ENCODE data around the gene ANGPTL2. TPM values are rescaled to one million over a fixed set of nuclear protein-coding genes. Genes with fewer than 3 reads are reported as not detected.

The ANGPTL2 gene
- total RNA-seq, 2 donors from 2014 or later = 18.6 to 49.1 TPM

- DNase-seq (ENCODE audit: low spot score) = no peak
- Histone ChIP-seq H3K4me3 (no peak overlapping the region), H3K27ac (no peak overlapping the region), H3K9me3 (no peaks in the 10 kb centered on the region), H3K4me1 (ENCODE audit: control insufficient read depth in 1 of 2, low read depth in 2 of 2) (peaks cover 0 to 16% of the 10 kb centered on the region in 2 donors), H3K36me3 (no peaks in the 10 kb centered on the region), H3K27me3 (replicated peaks; ENCODE audit: insufficient read depth) (no peaks in the 10 kb centered on the region)
- ATAC-seq (ENCODE audit: insufficient number of reproducible peaks, low FRiP score, low read depth) = no peak
- no peak for TF ChIP-seq CTCF (IDR thresholded peaks at IDR 0.05)
Observed at GRCh38 chr9:127105805-127106465, 16.5 kb downstream of the ANGPTL2 start.

GRCh38 chr9:127104581-127105311 is 17.7 kb downstream of the ANGPTL2 start:
- no peak for TF ChIP-seq CTCF (IDR thresholded peaks at IDR 0.05)
- ATAC-seq (ENCODE audit: insufficient number of reproducible peaks, low FRiP score, low read depth) = no peak
- Histone ChIP-seq H3K4me1 (ENCODE audit: control insufficient read depth in 1 of 2, low read depth in 2 of 2) (peaks cover 0 to 22% of the 10 kb centered on the region in 2 donors), H3K36me3 (no peaks in the 10 kb centered on the region), H3K9me3 (no peaks in the 10 kb centered on the region), H3K4me3 (no peak overlapping the region), H3K27ac (no peak overlapping the region), H3K27me3 (replicated peaks; ENCODE audit: insufficient read depth) (no peaks in the 10 kb centered on the region)
- DNase-seq (ENCODE audit: low spot score) = no peak

GRCh38 chr9:127102788-127103187 is 19.6 kb downstream of the ANGPTL2 start:
- Histone ChIP-seq H3K27ac (no peak overlapping the region), H3K27me3 (replicated peaks; ENCODE audit: insufficient read depth) (no peaks in the 10 kb centered on the region), H3K36me3 (no peaks in the 10 kb centered on the region), H3K4me3 (no peak overlapping the region), H3K4me1 (ENCODE audit: control insufficient read depth in 1 of 2, low read depth in 2 of 2) (peaks cover 0 to 32% of the 10 kb centered on the region in 2 donors), H3K9me3 (no peaks in the 10 kb centered on the region)
- ATAC-seq (ENCODE audit: insufficient number of reproducible peaks, low FRiP score, low read depth) (no peak), DNase-seq (ENCODE audit: low spot score) (no peak)
- no peak for TF ChIP-seq CTCF (IDR thresholded peaks at IDR 0.05)

GRCh38 chr9:127102176-127102575 is 20.3 kb downstream of the ANGPTL2 start:
- TF ChIP-seq CTCF (IDR thresholded peaks at IDR 0.05) = no peak
- no peak overlapping the region for H3K27ac ChIP-seq
- H3K9me3 ChIP-seq = no peaks in the 10 kb centered on the region
- no peaks in the 10 kb centered on the region for H3K36me3 ChIP-seq
- no peaks in the 10 kb centered on the region for H3K27me3 ChIP-seq (replicated peaks; ENCODE audit: insufficient read depth)
- H3K4me3 ChIP-seq = no peak overlapping the region
- ATAC-seq (ENCODE audit: insufficient number of reproducible peaks, low FRiP score, low read depth) (no peak), DNase-seq (ENCODE audit: low spot score) (no peak)
- H3K4me1 ChIP-seq (ENCODE audit: control insufficient read depth in 1 of 2, low read depth in 2 of 2) = peaks cover 0 to 26% of the 10 kb centered on the region in 2 donors

- DNase-seq (ENCODE audit: low spot score) (no peak), ATAC-seq (ENCODE audit: insufficient number of reproducible peaks, low FRiP score, low read depth) (no peak)
- Histone ChIP-seq H3K9me3 (no peaks in the 10 kb centered on the region), H3K27ac (no peak overlapping the region), H3K4me1 (ENCODE audit: control insufficient read depth in 1 of 2, low read depth in 2 of 2) (peaks cover 0 to 19% of the 10 kb centered on the region in 2 donors), H3K4me3 (no peak overlapping the region), H3K27me3 (replicated peaks; ENCODE audit: insufficient read depth) (no peaks in the 10 kb centered on the region), H3K36me3 (no peaks in the 10 kb centered on the region)
- TF ChIP-seq CTCF (IDR thresholded peaks at IDR 0.05) = no peak
Observed at GRCh38 chr9:127099664-127100063, 22.8 kb downstream of the ANGPTL2 start.

Data from thoracic aorta (tissue), 2 donors.